ENCODE measurements around the gene PRRC2A.
"Not testable (repeated sequence)": the region's sequence is repeated elsewhere in the genome, so short reads cannot be mapped to it uniquely, and the experiment has no call there.

Gene PRRC2A

GRCh38 chr6:31585491-31585890, 35.0 kb upstream of the PRRC2A start:
- DNase-seq (ENCODE audit: low read depth in 2 of 2) = no peak

GRCh38 chr6:31586008-31586407, 34.5 kb upstream of the PRRC2A start, which contains the start of gene LST1:
TSS of gene LST1 (plus strand) at chr6:31586277. CDS start at chr6:31587300, 1,023 bp downstream.
- no peak for DNase-seq (ENCODE audit: low read depth in 2 of 2)

- no peak for DNase-seq (ENCODE audit: low read depth in 2 of 2)
Observed at GRCh38 chr6:31586599-31587281, 33.8 kb upstream of the PRRC2A start.

- no peak for DNase-seq (ENCODE audit: low read depth in 2 of 2)
Observed at GRCh38 chr6:31587791-31588777, 32.4 kb upstream of the PRRC2A start.

GRCh38 chr6:31588871-31589650, 31.5 kb upstream of the PRRC2A start:
- DNase-seq (ENCODE audit: low read depth in 2 of 2) = no peak

GRCh38 chr6:31590691-31591090, 29.8 kb upstream of the PRRC2A start:
- not testable (repeated sequence) for DNase-seq (ENCODE audit: low read depth in 2 of 2)

- DNase-seq (ENCODE audit: low read depth in 2 of 2) = no peak
Observed at GRCh38 chr6:31592396-31592771, 28.1 kb upstream of the PRRC2A start.

- no peak for DNase-seq (ENCODE audit: low read depth in 2 of 2)
Observed at GRCh38 chr6:31597006-31597405, 23.5 kb upstream of the PRRC2A start.

- DNase-seq (ENCODE audit: low read depth in 2 of 2) = no peak
Observed at GRCh38 chr6:31607317-31607716, 13.2 kb upstream of the PRRC2A start.

GRCh38 chr6:31609519-31610406, 10.8 kb upstream of the PRRC2A start:
- DNase-seq (ENCODE audit: low read depth in 2 of 2) = no peak

- DNase-seq (ENCODE audit: low read depth in 2 of 2) = no peak
Observed at GRCh38 chr6:31610968-31611367, 9.5 kb upstream of the PRRC2A start.

GRCh38 chr6:31614075-31614619, 6.4 kb upstream of the PRRC2A start:
- no peak for DNase-seq (ENCODE audit: low read depth in 2 of 2)

GRCh38 chr6:31614684-31615578, 5.6 kb upstream of the PRRC2A start, which contains the start of gene AIF1:
TSS of gene AIF1 (plus strand) at chr6:31615234. CDS start at chr6:31615330, 96 bp downstream.
- no peak for DNase-seq (ENCODE audit: low read depth in 2 of 2)

GRCh38 chr6:31615748-31616147, 4.8 kb upstream of the PRRC2A start:
- DNase-seq (ENCODE audit: low read depth in 2 of 2) = no peak

GRCh38 chr6:31617010-31617409, 3.5 kb upstream of the PRRC2A start:
- no peak for DNase-seq (ENCODE audit: low read depth in 2 of 2)

GRCh38 chr6:31619805-31620585, 520 bp upstream of the PRRC2A start:
- DNase-seq (ENCODE audit: low read depth in 2 of 2) = peak; percentile 80 to 95

GRCh38 chr6:31621320-31621939, 915 bp downstream of the PRRC2A start:
- no peak for DNase-seq (ENCODE audit: low read depth in 2 of 2)

- no peak for DNase-seq (ENCODE audit: low read depth in 2 of 2)
Observed at GRCh38 chr6:31621991-31622390, 1.5 kb downstream of the PRRC2A start.

Measured in stimulated activated CD4-positive, alpha-beta T cell treated with anti-CD3 and anti-CD28 coated beads, Interleukin-1b, Interleukin-23, amount 100 ng/mL, for 1 hour (primary cell).